Esophagus muscularis mucosa (tissue), 4 donors: Measurements from ENCODE around the gene ADAM19. TPM values are rescaled to one million over a fixed set of nuclear protein-coding genes. Genes with fewer than 3 reads are reported as not detected.

Source experiments
- DNase-seq: peaks from one replicate; pipeline ENCODE4 v3.0.0-alpha.2; 2017; ENCODE audit errors: extremely low spot score
- H3K27ac ChIP-seq, 4 donors: fragments of 200-600 bp; sonication (generic); replicated peaks in 1 of 4; 1 replicate in 3 of 4; 2 replicates in 1 of 4; pipeline ENCODE4 v1.5.1; 2016 to 2019; ENCODE audit warnings: mild to moderate bottlenecking in 1 of 4
- H3K27me3 ChIP-seq, 4 donors: fragments of 200-600 bp; sonication (generic); one replicate each; pipeline versions ENCODE4 v1.5.1 to v1.6.0; 2016 to 2019
- H3K36me3 ChIP-seq, 4 donors: fragments of 200-600 bp; sonication (generic); one replicate each; pipeline ENCODE4 v1.5.1; 2016 to 2019
- H3K4me1 ChIP-seq, 4 donors: fragments of 200-600 bp; sonication (generic); one replicate each; pipeline ENCODE4 v1.5.1; 2016 to 2019
- H3K4me3 ChIP-seq, 4 donors: fragments of 200-600 bp; sonication (generic); 1 replicate in 2 of 4; 2 replicates in 2 of 4; pipeline ENCODE4 v1.5.1; 2016 to 2019; ENCODE audit warnings: mild to moderate bottlenecking in 4 of 4, moderate library complexity in 1 of 4
- H3K9me3 ChIP-seq, 4 donors: fragments of 200-600 bp; sonication (generic); 1 replicate in 3 of 4; 2 replicates in 1 of 4; pipeline ENCODE4 v1.5.1; 2016 to 2019
- CTCF ChIP-seq, 3 experiments: fragments of 200-600 bp in 2 of 3; fragments of 450-650 bp in 1 of 3; sonication (generic) in 2 of 3; IDR thresholded peaks; one replicate each; pipeline ENCODE4 v1.5.1; 2017 to 2019; ENCODE audit warnings: antibody characterized with exemption in 3 of 3, mild to moderate bottlenecking in 2 of 3, moderate library complexity in 1 of 3
- EP300 ChIP-seq: sonication (generic); formaldehyde crosslinking; IDR thresholded peaks from one replicate; pipeline ENCODE4 v1.6.1; 2017; ENCODE audit warnings: antibody characterized with exemption
- POLR2A ChIP-seq: fragments of 450-650 bp; IDR thresholded peaks from one replicate; pipeline ENCODE4 v1.6.1; 2017; ENCODE audit warnings: antibody characterized with exemption, moderate library complexity, mild to moderate bottlenecking, low read depth
- POLR2AphosphoS5 ChIP-seq, 2 donors: sonication (generic); formaldehyde crosslinking; IDR thresholded peaks; one replicate each; pipeline ENCODE4 v1.6.1; 2017; ENCODE audit warnings: antibody characterized with exemption in 2 of 2
- WGBS: methylation state at CpG from one replicate; pipeline ENCODE4 v1.1.5; 2018; 5-methylcytosine and 5-hydroxymethylcytosine counted together
- intact Hi-C: fragments of 100-400 bp; cut with DNase I; formaldehyde crosslinking; loops from one replicate; pipeline ENCODE4 v1.15.1; 2023
- total RNA-seq, 4 donors: library from RNA; depleted of rRNA; stranded (reverse); fragments of >200 nt; gene quantifications; one replicate each; pipeline versions ENCODE4 v1.1.0 to v1.2.1, GENCODE V29; 2016

ADAM19 gene
- total RNA-seq, 4 donors from 2014 or later: 25.0 to 43.6 (median 28.1) TPM

GRCh38 chr5:157506981-157507780 lies 68.4 kb downstream of the ADAM19 start:
- Histone ChIP-seq H3K27me3 (no peaks in the 10 kb centered on the region), H3K4me1 (peaks cover 23 to 41% (median 36%) of the 10 kb centered on the region in 4 donors), H3K4me3 (no peak overlapping the region), H3K27ac (peak overlapping the region in 2 of 4 donors; percentile 0 to 16), H3K9me3 (no peaks in the 10 kb centered on the region), H3K36me3 (peaks cover 13 to 65% (median 35%) of the 10 kb centered on the region in 4 donors)
- no peak for DNase-seq
- TF ChIP-seq EP300 (no peak), POLR2A (no peak), CTCF (IDR thresholded peaks at IDR 0.05) (no peak), POLR2AphosphoS5 (IDR thresholded peaks at IDR 0.05) (no peak)
- WGBS: 71% methylated on average over 14 of the region's 14 CpGs
- intact Hi-C loops: no loop called here

DNA sequence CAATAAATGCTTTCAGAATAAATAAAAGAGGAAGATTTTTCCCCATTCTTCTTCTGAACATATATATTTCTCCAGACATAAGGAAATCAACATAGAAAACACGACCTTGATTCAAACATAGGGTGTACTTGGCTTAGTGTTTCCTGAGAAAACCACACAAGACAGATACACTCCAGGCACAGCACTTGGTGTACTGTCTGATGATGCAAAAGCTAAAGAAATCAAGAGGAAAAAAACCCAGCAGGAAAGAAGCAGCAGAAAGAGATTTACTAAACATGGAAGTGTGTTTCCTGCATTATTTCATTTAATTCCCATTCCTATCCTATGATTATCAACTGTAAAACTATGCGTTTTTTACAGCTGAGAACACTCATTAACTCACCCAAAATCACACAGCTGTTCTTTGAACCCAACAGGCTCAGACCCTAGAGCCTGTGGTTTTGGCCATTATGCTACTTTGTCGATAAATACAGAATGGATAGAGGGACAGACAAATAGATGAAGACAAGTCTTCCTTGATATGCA lies 69.4 kb downstream of the ADAM19 start:
- Histone ChIP-seq H3K4me3 (no peak overlapping the region), H3K27me3 (no peaks in the 10 kb centered on the region), H3K27ac (peak overlapping the region in 1 of 4 donors; percentile 16), H3K9me3 (no peaks in the 10 kb centered on the region), H3K36me3 (peaks cover 13 to 76% (median 43%) of the 10 kb centered on the region in 4 donors), H3K4me1 (peaks cover 14 to 31% (median 25%) of the 10 kb centered on the region in 4 donors)
- intact Hi-C loops: no loop called here
- DNase-seq: no peak
- no peak for TF ChIP-seq POLR2AphosphoS5 (IDR thresholded peaks at IDR 0.05)
- TF ChIP-seq EP300: no peak
- TF ChIP-seq POLR2A: no peak
- no peak for TF ChIP-seq CTCF (IDR thresholded peaks at IDR 0.05)
- WGBS: 77% methylated on average over 3 of the region's 3 CpGs

GRCh38 chr5:157505496-157505895 lies 70.1 kb downstream of the ADAM19 start:
- TF ChIP-seq CTCF (IDR thresholded peaks at IDR 0.05): no peak
- no peak for TF ChIP-seq POLR2A
- TF ChIP-seq EP300: no peak
- no peak for TF ChIP-seq POLR2AphosphoS5 (IDR thresholded peaks at IDR 0.05)
- peaks cover 9 to 25% (median 20%) of the 10 kb centered on the region in 4 donors for H3K4me1 ChIP-seq
- no peaks in the 10 kb centered on the region for H3K27me3 ChIP-seq
- H3K36me3 ChIP-seq: peaks cover 13 to 81% (median 45%) of the 10 kb centered on the region in 4 donors
- WGBS: 100% methylated on average over 2 of the region's 6 CpGs
- intact Hi-C loops: no loop called here
- no peak overlapping the region for H3K4me3 ChIP-seq
- H3K27ac ChIP-seq: no peak overlapping the region
- H3K9me3 ChIP-seq: no peaks in the 10 kb centered on the region
- no peak for DNase-seq

GRCh38 chr5:157504053-157504452 lies 71.5 kb downstream of the ADAM19 start:
- H3K36me3 ChIP-seq: peaks cover 13 to 87% (median 48%) of the 10 kb centered on the region in 4 donors
- no peak overlapping the region for H3K27ac ChIP-seq
- peaks cover 9 to 21% (median 17%) of the 10 kb centered on the region in 4 donors for H3K4me1 ChIP-seq

More at GRCh38 chr5:157504053-157504452, 71.5 kb downstream of the ADAM19 start:
- Histone ChIP-seq H3K27me3 (no peaks in the 10 kb centered on the region), H3K4me3 (no peak overlapping the region), H3K9me3 (no peaks in the 10 kb centered on the region)
- no peak for DNase-seq
- intact Hi-C loops: no loop called here
- WGBS: 81% methylated on average over 8 of the region's 8 CpGs
- TF ChIP-seq CTCF (IDR thresholded peaks at IDR 0.05) (no peak), EP300 (no peak), POLR2AphosphoS5 (IDR thresholded peaks at IDR 0.05) (no peak), POLR2A (no peak)
